Nephron (organoid): ENCODE data around the gene MYL1.
A peak's percentile ranks its signal among the peaks of the same experiment; 100 is the strongest.

ENCODE experiments used
- H3K27ac Mint-ChIP-seq, 3 experiments: 2 replicates each; pipeline ENCODE4 v1.8.0; 2020; ENCODE audit warnings: mixed read lengths in 3 of 3, mild to moderate bottlenecking in 2 of 3, moderate library complexity in 1 of 3
- H3K27me3 Mint-ChIP-seq: 2 replicates; pipeline ENCODE4 v1.8.0; 2021; ENCODE audit warnings: low read depth, mild to moderate bottlenecking, moderate library complexity, mixed read lengths
- H3K36me3 Mint-ChIP-seq: 2 replicates; pipeline ENCODE4 v1.8.0; 2020; ENCODE audit warnings: low read depth, mixed read lengths
- H3K4me1 Mint-ChIP-seq: 2 replicates; pipeline ENCODE4 v1.8.0; 2020; ENCODE audit warnings: mixed read lengths
- H3K4me3 Mint-ChIP-seq, 3 experiments: 2 replicates each; pipeline ENCODE4 v1.8.0; 2020; ENCODE audit warnings: mild to moderate bottlenecking in 3 of 3, mixed read lengths in 3 of 3, moderate library complexity in 2 of 3
- H3K9me3 Mint-ChIP-seq: 2 replicates; pipeline ENCODE4 v1.8.0; 2020; ENCODE audit warnings: mixed read lengths
- TF ChIP-seq, protein P1 (sequence below), 3 experiments: fragments of 200-600 bp; sonication (generic); IDR thresholded peaks; one replicate each; pipeline ENCODE4 v1.5.0; 2021; ENCODE audit warnings: antibody characterized with exemption in 3 of 3; ENCODE audit not compliant: unreplicated experiment in 3 of 3

MYL1 gene

DNA sequence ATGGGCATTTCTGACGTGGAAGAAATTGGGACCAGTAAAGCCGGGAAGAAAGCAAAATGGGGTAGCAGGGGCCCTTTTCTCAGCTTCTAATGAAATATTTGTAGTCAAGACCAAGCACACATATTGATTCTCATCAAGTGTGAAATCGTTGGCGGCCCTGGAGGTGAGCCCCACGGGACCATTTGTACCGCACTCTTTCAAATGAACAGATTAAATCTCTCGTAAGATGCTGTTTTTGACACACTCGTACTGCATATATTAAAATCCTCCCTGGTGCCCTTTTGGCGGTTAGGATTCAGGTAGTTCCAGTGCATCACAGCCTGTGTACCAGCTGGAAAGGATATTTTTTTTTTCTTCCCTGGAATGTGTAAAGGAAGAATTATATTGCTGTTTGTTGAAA lies 9.9 kb upstream of the MYL1 start:
- Mint-ChIP-seq H3K27me3 (no peaks in the 10 kb centered on the region), H3K36me3 (no peaks in the 10 kb centered on the region), H3K4me1 (peaks cover 27% of the 10 kb centered on the region), H3K27ac (peak overlapping the region; percentile 3 to 41 (median 5)), H3K9me3 (peaks cover 9% of the 10 kb centered on the region), H3K4me3 (peak overlapping the region in 2 of 3 experiments; percentile 79 to 87)
- TF ChIP-seq, protein P1, sequence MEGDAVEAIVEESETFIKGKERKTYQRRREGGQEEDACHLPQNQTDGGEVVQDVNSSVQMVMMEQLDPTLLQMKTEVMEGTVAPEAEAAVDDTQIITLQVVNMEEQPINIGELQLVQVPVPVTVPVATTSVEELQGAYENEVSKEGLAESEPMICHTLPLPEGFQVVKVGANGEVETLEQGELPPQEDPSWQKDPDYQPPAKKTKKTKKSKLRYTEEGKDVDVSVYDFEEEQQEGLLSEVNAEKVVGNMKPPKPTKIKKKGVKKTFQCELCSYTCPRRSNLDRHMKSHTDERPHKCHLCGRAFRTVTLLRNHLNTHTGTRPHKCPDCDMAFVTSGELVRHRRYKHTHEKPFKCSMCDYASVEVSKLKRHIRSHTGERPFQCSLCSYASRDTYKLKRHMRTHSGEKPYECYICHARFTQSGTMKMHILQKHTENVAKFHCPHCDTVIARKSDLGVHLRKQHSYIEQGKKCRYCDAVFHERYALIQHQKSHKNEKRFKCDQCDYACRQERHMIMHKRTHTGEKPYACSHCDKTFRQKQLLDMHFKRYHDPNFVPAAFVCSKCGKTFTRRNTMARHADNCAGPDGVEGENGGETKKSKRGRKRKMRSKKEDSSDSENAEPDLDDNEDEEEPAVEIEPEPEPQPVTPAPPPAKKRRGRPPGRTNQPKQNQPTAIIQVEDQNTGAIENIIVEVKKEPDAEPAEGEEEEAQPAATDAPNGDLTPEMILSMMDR (IDR thresholded peaks at IDR 0.05; ENCODE audit: unreplicated experiment in 3 of 3), result no peak

DNA sequence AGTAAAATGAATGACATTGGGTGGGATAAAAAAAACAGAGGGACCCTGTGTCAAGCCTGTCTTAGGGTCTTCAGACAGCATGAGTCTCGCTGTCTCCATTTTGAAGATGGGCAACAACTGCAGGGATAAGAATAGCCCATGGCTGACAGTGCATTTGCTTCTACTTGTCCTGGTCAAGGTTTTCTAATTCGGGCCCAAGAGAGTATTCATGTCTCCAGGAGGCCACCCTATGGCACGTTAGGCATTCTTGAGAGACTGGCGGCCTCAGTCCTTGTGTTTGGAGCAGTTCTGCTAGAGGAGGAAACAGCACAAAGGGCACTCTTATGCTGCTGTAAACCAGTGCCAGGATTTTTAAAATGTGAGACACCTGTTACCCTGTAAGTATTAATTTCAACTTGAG lies 9.5 kb upstream of the MYL1 start:
- Mint-ChIP-seq H3K4me3 (peak overlapping the region in 2 of 3 experiments; percentile 79 to 87), H3K9me3 (peaks cover 8% of the 10 kb centered on the region), H3K4me1 (peaks cover 29% of the 10 kb centered on the region), H3K36me3 (no peaks in the 10 kb centered on the region), H3K27me3 (no peaks in the 10 kb centered on the region), H3K27ac (peak overlapping the region; percentile 3 to 41 (median 5))
- TF ChIP-seq, protein P1 (IDR thresholded peaks at IDR 0.05; ENCODE audit: unreplicated experiment in 3 of 3), result no peak

DNA sequence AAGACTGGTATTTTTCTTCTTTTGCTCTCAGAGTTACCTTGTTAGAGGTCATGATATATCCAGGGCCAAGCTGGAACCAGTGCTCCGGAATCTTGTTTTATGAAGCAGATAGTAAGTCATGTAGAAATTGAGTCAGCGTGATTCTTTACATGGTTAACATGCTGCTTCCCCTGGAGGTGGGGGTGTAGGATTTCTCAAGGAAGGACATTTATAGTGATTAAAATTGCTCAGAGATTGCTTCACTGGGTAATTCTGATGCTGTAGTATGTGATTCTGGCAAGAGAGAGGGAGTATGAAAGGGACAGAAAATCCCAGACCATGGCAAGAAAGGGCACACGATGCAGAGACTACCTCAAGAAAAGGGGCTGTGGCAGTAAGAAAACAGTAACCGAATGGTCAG lies 8.0 kb upstream of the MYL1 start:
- H3K4me3 Mint-ChIP-seq, result peak overlapping the region in 2 of 3 experiments; percentile 31 to 67
- H3K9me3 Mint-ChIP-seq, result no peaks in the 10 kb centered on the region
- TF ChIP-seq, protein P1 (IDR thresholded peaks at IDR 0.05; ENCODE audit: unreplicated experiment in 3 of 3), result no peak
- H3K27me3 Mint-ChIP-seq, result no peaks in the 10 kb centered on the region
- H3K27ac Mint-ChIP-seq, result peak overlapping the region; percentile 32 to 63 (median 35)
- peaks cover 43% of the 10 kb centered on the region for H3K4me1 Mint-ChIP-seq
- no peaks in the 10 kb centered on the region for H3K36me3 Mint-ChIP-seq

DNA sequence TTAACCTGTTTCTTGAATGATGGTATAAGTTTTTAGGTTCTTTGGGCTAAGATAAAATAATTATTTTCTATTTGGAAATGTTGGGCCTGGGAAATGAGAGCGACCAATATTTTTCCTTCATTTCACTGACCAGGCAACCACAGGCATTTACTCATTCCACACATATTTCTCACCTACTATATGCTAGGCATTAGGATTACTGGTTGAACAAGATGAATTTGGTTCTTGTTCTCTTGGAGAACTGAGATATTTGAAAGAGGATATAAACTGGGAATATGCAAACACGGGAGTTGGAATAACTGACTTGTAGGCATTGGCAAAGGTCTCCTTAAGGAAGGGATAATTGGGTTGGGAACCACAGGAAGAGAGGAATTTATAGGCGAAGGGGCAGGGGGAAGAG lies 3.9 kb upstream of the MYL1 start:
- H3K9me3 Mint-ChIP-seq, result no peaks in the 10 kb centered on the region
- no peaks in the 10 kb centered on the region for H3K27me3 Mint-ChIP-seq

DNA sequence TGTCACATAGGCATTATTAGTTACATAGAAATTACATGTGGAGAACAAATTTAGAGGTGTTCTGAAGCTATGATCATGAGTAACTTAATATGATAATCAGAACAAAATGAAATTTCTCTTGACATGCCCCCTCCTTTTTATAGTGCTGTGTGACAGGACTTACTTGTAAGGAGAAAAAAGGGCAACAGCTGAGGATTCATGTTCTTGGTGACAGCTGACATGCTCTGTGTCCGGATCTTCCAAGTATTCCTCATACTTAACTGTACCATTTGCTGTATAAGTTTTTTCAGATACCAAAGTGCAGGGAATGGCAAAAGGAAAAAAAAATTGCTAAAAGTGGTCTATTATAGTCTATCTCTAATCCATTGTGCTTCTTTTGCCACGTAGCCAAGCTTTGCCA lies 3.5 kb upstream of the MYL1 start:
- Mint-ChIP-seq H3K36me3 (no peaks in the 10 kb centered on the region), H3K4me1 (peaks cover 43% of the 10 kb centered on the region), H3K27ac (peak overlapping the region; percentile 15 to 75 (median 52)), H3K27me3 (no peaks in the 10 kb centered on the region), H3K9me3 (no peaks in the 10 kb centered on the region), H3K4me3 (no peak overlapping the region)
- TF ChIP-seq, protein P1 (IDR thresholded peaks at IDR 0.05; ENCODE audit: unreplicated experiment in 3 of 3), result no peak

More for the DNA sequence above, 3.9 kb upstream of the MYL1 start:
- peak overlapping the region in 1 of 3 experiments; percentile 24 for H3K4me3 Mint-ChIP-seq
- peak overlapping the region; percentile 51 to 75 (median 52) for H3K27ac Mint-ChIP-seq
- H3K36me3 Mint-ChIP-seq, result no peaks in the 10 kb centered on the region
- TF ChIP-seq, protein P1 (IDR thresholded peaks at IDR 0.05; ENCODE audit: unreplicated experiment in 3 of 3), result no peak
- peaks cover 45% of the 10 kb centered on the region for H3K4me1 Mint-ChIP-seq

DNA sequence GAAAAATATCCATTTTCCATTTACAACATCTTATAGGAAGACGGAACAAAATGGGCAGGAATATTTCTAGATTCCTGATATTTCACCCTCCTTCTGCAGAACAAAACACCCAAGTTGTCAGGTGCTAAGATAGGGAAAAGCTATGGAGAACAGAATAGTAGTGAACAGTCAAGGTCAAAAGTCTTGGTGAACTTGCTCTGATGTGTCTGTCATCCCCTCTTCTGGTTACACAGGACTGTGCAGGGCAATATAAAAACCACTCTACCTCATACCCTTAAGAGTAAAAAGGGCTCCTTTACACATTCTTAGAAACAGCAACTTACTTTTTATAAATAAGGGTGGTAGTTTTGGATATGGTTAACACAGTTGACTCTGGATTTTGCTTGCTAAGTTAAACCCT lies 4.4 kb downstream of the MYL1 start:
- Mint-ChIP-seq H3K27ac (peak overlapping the region in 2 of 3 experiments; percentile 32 to 41), H3K4me1 (peaks cover 6% of the 10 kb centered on the region), H3K27me3 (no peaks in the 10 kb centered on the region), H3K36me3 (no peaks in the 10 kb centered on the region), H3K4me3 (peak overlapping the region; percentile 32 to 88 (median 81)), H3K9me3 (no peaks in the 10 kb centered on the region)
- TF ChIP-seq, protein P1 (IDR thresholded peaks at IDR 0.05; ENCODE audit: unreplicated experiment in 3 of 3), result no peak
